A549 (cell line): Measurements from ENCODE around the gene DPYD.

Source experiments
- CHD2 ChIP-seq: fragments of 150-350 bp; IDR thresholded peaks from 2 replicates; pipeline ENCODE4 v1.6.1; 2014; ENCODE audit warnings: low read length; ENCODE audit not compliant: partially characterized antibody
- GATA3 ChIP-seq: IDR thresholded peaks from 2 replicates; pipeline ENCODE4 v1.6.1; 2012; ENCODE audit warnings: borderline replicate concordance
- NFE2L2 ChIP-seq: fragments of 150-350 bp; conservative IDR thresholded peaks from 2 replicates; pipeline ENCODE4 v1.6.1; 2014; ENCODE audit warnings: low read length
- POLR2A ChIP-seq: IDR thresholded peaks from 2 replicates; pipeline ENCODE4 v1.6.1; 2012; ENCODE audit warnings: mild to moderate bottlenecking, low read length
- RCOR1 ChIP-seq: fragments of 150-350 bp; IDR thresholded peaks from 2 replicates; pipeline ENCODE4 v1.6.1; 2014; ENCODE audit warnings: antibody characterized with exemption, low read length, low read depth
- TP53 ChIP-seq: fragments of 250-450 bp; sonication (Bioruptor Pico); IDR thresholded peaks from 2 replicates; pipeline ENCODE4 v1.5.0; 2021; ENCODE audit warnings: mild to moderate bottlenecking, moderate library complexity
- ZC3H11A ChIP-seq: fragments of 450-650 bp; IDR thresholded peaks from 2 replicates; pipeline ENCODE4 v1.6.1; 2014; ENCODE audit warnings: antibody characterized with exemption, mild to moderate bottlenecking
- TF ChIP-seq, protein P1 (sequence below): fragments of 200-600 bp; sonication (generic); IDR thresholded peaks from 2 replicates; pipeline ENCODE4 v1.6.1; 2016; ENCODE audit warnings: antibody characterized with exemption, mild to moderate bottlenecking, moderate library complexity
- TF ChIP-seq, protein P2 (sequence below): IDR thresholded peaks from 2 replicates; pipeline ENCODE4 v1.6.1; 2012
- TF ChIP-seq, protein P3 (sequence below): fragments of >200 bp; sonication (Bioruptor Twin); formaldehyde crosslinking; IDR thresholded peaks from 3 replicates; pipeline ENCODE4 v1.5.1; 2016

DNA sequence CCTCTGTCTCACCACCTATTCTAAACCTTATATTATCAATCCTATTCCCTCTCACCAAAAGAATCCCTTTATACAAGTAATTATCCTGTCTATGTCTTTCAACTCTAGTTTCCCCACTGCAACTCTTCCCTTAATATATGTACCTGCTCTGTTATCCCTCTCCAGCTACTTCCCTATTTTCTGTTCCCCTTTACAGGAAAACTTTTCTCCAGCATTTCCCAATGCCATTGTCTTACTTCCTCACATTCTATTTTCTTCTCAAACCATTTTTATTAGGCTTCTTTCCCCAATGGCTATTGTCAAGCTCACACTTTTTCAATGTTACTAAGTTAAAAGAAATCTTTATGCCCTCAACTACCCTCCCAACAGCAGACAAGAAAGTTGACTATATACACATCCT lies 11.6 kb downstream of the DPYD start:
- TF ChIP-seq TP53 (CRISPR knock-in tag): no peak
- TF ChIP-seq NFE2L2: no peak
- TF ChIP-seq, protein P1, sequence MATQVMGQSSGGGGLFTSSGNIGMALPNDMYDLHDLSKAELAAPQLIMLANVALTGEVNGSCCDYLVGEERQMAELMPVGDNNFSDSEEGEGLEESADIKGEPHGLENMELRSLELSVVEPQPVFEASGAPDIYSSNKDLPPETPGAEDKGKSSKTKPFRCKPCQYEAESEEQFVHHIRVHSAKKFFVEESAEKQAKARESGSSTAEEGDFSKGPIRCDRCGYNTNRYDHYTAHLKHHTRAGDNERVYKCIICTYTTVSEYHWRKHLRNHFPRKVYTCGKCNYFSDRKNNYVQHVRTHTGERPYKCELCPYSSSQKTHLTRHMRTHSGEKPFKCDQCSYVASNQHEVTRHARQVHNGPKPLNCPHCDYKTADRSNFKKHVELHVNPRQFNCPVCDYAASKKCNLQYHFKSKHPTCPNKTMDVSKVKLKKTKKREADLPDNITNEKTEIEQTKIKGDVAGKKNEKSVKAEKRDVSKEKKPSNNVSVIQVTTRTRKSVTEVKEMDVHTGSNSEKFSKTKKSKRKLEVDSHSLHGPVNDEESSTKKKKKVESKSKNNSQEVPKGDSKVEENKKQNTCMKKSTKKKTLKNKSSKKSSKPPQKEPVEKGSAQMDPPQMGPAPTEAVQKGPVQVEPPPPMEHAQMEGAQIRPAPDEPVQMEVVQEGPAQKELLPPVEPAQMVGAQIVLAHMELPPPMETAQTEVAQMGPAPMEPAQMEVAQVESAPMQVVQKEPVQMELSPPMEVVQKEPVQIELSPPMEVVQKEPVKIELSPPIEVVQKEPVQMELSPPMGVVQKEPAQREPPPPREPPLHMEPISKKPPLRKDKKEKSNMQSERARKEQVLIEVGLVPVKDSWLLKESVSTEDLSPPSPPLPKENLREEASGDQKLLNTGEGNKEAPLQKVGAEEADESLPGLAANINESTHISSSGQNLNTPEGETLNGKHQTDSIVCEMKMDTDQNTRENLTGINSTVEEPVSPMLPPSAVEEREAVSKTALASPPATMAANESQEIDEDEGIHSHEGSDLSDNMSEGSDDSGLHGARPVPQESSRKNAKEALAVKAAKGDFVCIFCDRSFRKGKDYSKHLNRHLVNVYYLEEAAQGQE: no peak
- no peak for TF ChIP-seq GATA3
- TF ChIP-seq, protein P2, sequence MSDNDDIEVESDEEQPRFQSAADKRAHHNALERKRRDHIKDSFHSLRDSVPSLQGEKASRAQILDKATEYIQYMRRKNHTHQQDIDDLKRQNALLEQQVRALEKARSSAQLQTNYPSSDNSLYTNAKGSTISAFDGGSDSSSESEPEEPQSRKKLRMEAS: no peak
- TF ChIP-seq, protein P3, sequence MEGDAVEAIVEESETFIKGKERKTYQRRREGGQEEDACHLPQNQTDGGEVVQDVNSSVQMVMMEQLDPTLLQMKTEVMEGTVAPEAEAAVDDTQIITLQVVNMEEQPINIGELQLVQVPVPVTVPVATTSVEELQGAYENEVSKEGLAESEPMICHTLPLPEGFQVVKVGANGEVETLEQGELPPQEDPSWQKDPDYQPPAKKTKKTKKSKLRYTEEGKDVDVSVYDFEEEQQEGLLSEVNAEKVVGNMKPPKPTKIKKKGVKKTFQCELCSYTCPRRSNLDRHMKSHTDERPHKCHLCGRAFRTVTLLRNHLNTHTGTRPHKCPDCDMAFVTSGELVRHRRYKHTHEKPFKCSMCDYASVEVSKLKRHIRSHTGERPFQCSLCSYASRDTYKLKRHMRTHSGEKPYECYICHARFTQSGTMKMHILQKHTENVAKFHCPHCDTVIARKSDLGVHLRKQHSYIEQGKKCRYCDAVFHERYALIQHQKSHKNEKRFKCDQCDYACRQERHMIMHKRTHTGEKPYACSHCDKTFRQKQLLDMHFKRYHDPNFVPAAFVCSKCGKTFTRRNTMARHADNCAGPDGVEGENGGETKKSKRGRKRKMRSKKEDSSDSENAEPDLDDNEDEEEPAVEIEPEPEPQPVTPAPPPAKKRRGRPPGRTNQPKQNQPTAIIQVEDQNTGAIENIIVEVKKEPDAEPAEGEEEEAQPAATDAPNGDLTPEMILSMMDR: no peak
- TF ChIP-seq POLR2A: no peak
- no peak for TF ChIP-seq CHD2
- TF ChIP-seq RCOR1: no peak
- TF ChIP-seq ZC3H11A: no peak
